RWPE2 (cell line): Measurements from ENCODE around the gene CALML6.

Experiments
- ATAC-seq: fragments of 200-7000 bp; cut with Tn5 transposase; 3 replicates; pipeline ENCODE4 v1.9.1; 2021; ENCODE audit warnings: low read depth
- DNase-seq: peaks from one replicate; pipeline ENCODE4 v3.0.0-alpha.2; 2020; ENCODE audit warnings: low spot score
- H3K27ac ChIP-seq: fragments of 450-650 bp; 2 replicates; pipeline ENCODE4 v1.5.1; 2017; ENCODE audit warnings: mild to moderate bottlenecking; ENCODE audit not compliant: poor library complexity, severe bottlenecking
- H3K27me3 ChIP-seq: fragments of 250-450 bp; sonication (Bioruptor Pico); 2 replicates; pipeline ENCODE4 v1.5.1; 2021; ENCODE audit warnings: mild to moderate bottlenecking, moderate library complexity; ENCODE audit not compliant: insufficient read depth, poor library complexity, severe bottlenecking
- H3K36me3 ChIP-seq: fragments of 250-450 bp; sonication (Bioruptor Pico); 2 replicates; pipeline ENCODE4 v1.5.1; 2020; ENCODE audit warnings: low read depth, mild to moderate bottlenecking, moderate library complexity
- H3K4me1 ChIP-seq: fragments of 250-450 bp; sonication (Bioruptor Pico); 2 replicates; pipeline ENCODE4 v1.5.1; 2021; ENCODE audit warnings: mild to moderate bottlenecking, moderate library complexity; ENCODE audit not compliant: insufficient read depth, poor library complexity, severe bottlenecking
- H3K4me3 ChIP-seq: fragments of 250-450 bp; sonication (Bioruptor Pico); 2 replicates; pipeline ENCODE4 v1.5.1; 2021; ENCODE audit warnings: mild to moderate bottlenecking, moderate library complexity; ENCODE audit not compliant: severe bottlenecking
- H3K9me3 ChIP-seq: fragments of 250-450 bp; sonication (Bioruptor Pico); 2 replicates; pipeline ENCODE4 v1.5.1; 2021; ENCODE audit warnings: mild to moderate bottlenecking, moderate library complexity; ENCODE audit not compliant: severe bottlenecking
- TF ChIP-seq, protein P1 (sequence below): fragments of 450-650 bp; IDR thresholded peaks from one replicate; pipeline ENCODE4 v1.5.1; 2017; ENCODE audit warnings: mild to moderate bottlenecking, moderate library complexity; ENCODE audit not compliant: poor library complexity, severe bottlenecking

The CALML6 gene

DNA sequence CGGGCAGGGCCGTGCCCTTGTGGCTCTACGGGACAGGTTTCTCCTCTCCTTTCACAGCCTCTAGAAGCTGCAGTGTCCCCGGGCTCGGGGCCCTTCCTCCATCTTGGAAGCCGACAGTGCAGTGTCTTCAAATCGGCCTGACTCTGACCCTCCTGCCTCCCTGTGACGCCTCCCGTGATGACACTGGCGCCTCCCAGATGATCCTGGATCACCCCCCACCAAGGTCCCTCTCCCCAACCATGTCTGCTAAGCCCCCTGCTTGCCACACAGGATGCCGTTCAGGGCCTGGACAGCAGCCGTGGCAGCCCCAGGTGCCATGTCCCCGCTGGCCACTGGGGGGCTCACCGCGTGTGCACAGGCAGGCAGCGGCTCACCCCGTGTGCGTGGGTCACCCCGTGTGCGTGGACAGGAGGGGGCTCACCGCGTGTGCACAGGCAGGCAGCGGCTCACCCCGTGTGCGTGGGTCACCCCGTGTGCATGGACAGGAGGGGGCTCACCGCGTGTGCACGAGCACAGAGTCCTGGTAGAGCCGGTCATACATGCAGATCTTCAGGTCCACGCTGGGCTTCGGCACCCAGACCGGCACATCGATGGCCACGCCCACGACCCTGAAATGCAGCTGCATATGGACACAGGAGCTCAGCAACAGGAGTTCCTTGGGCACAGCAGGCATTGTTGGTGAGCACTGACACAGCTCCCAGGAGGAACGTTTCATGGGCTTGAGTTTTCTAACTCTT lies 28.9 kb downstream of the CALML6 start:
- Histone ChIP-seq H3K27me3 (no peaks in the 10 kb centered on the region), H3K27ac (no peak overlapping the region), H3K9me3 (no peaks in the 10 kb centered on the region), H3K4me1 (no peaks in the 10 kb centered on the region), H3K36me3 (no peaks in the 10 kb centered on the region), H3K4me3 (no peak overlapping the region)
- ATAC-seq (peak; percentile 78), DNase-seq (no peak)
- TF ChIP-seq, protein P1, sequence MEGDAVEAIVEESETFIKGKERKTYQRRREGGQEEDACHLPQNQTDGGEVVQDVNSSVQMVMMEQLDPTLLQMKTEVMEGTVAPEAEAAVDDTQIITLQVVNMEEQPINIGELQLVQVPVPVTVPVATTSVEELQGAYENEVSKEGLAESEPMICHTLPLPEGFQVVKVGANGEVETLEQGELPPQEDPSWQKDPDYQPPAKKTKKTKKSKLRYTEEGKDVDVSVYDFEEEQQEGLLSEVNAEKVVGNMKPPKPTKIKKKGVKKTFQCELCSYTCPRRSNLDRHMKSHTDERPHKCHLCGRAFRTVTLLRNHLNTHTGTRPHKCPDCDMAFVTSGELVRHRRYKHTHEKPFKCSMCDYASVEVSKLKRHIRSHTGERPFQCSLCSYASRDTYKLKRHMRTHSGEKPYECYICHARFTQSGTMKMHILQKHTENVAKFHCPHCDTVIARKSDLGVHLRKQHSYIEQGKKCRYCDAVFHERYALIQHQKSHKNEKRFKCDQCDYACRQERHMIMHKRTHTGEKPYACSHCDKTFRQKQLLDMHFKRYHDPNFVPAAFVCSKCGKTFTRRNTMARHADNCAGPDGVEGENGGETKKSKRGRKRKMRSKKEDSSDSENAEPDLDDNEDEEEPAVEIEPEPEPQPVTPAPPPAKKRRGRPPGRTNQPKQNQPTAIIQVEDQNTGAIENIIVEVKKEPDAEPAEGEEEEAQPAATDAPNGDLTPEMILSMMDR: peak; percentile 78

DNA sequence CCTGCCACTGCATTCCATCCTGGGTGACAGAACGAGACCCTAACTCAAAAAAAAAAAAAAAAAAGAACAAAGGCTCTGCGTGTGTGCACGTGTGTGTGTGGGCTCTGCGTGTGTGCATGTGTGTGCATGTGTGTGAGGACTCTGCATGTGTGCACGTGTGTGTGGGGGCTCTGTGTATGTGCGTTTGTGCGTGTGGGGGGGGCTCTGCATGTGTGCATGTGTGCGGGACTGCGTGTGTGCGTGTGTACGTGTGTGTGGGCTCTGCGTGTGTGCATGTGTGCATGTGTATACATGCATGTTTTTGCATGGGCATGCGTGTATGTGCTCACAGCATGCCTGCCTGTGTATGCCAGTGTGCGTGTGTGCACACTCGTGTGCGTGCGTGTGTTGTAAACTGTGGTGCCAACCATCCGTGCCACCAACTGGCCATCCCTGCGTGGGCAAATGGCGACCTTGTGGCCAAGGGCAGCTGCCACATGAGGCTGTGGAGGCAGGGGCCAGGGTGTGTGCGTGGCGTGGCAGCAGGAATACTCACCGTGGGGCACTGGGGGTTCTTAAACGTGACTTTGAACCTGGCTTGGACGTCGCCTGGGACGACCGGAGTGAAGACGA lies 30.8 kb downstream of the CALML6 start:
- no peaks in the 10 kb centered on the region for H3K27me3 ChIP-seq
- no peak overlapping the region for H3K27ac ChIP-seq
- H3K4me1 ChIP-seq: no peaks in the 10 kb centered on the region
- H3K36me3 ChIP-seq: no peaks in the 10 kb centered on the region
- no peaks in the 10 kb centered on the region for H3K9me3 ChIP-seq
- H3K4me3 ChIP-seq: no peak overlapping the region
- TF ChIP-seq, protein P1: no peak
- DNase-seq: no peak
- ATAC-seq: no peak

DNA sequence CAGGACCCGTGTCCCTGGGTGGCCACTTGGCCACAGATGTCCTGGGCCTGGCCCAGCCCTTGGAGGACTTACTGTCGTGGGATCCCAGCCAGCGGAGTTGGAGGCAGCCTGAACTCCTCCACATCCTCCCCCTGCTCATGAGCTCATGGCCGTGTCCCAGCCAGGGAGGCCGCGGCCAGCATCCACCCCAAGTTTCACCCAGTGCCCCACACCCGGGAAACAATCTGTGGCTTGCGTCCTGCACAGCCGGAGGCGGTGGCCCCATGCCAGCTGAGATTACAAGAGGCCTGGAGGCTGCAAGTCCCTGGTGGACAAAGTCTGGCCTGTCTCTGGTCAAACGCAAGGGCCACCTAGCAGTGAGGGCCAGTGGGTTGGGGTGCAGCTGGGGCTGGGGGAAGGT lies 31.5 kb downstream of the CALML6 start:
- Histone ChIP-seq H3K4me1 (no peaks in the 10 kb centered on the region), H3K27ac (no peak overlapping the region), H3K4me3 (no peak overlapping the region), H3K9me3 (no peaks in the 10 kb centered on the region), H3K27me3 (no peaks in the 10 kb centered on the region), H3K36me3 (no peaks in the 10 kb centered on the region)
- ATAC-seq (no peak), DNase-seq (no peak)
- TF ChIP-seq, protein P1: no peak

DNA sequence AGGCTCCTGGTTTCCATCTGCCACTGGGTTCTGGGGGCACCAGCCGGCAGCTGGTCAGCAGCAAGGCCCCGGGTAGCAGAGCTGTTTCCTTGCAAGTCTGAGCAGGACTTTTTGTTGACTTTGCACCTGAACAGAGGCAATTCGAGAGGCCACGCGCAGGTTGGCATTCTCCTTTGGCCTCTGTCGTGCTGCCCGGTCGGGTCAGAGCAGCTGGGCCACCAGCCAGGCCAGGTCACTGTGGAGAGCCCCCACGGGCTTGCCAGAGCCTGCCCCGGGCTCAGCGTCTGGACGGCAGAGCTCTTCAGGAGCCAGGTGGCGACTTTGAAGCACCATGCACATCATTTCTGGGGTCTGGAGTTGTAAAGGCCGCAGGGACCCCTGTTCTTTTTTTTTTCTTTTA lies 32.4 kb downstream of the CALML6 start:
- H3K36me3 ChIP-seq: no peaks in the 10 kb centered on the region
- no peak overlapping the region for H3K4me3 ChIP-seq
- no peak overlapping the region for H3K27ac ChIP-seq
- no peaks in the 10 kb centered on the region for H3K4me1 ChIP-seq
- TF ChIP-seq, protein P1: no peak
- ATAC-seq (no peak; the same call in 1 of the 3 replicates), DNase-seq (no peak)
- no peaks in the 10 kb centered on the region for H3K9me3 ChIP-seq
- H3K27me3 ChIP-seq: no peaks in the 10 kb centered on the region

DNA sequence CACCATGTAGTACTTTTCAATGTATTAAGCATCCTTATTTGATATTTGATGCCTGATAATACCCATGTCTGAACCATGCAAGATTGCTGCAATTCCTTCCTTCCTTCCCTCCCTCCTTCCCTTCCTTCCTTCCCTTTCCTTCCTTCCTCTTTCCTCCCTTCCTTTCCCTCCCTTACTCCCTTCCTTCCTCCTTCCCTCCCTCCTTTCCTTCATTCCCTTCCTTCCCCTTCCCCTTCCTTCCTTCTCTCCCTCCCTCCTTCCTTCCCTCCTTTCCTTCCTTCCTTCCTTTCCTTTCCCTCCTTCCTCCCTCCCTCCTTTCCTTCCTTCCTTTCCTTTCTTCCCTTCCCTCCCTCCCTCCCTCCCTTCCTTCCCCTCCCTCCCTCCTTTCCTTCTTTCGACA lies 33.7 kb downstream of the CALML6 start:
- Histone ChIP-seq H3K4me3 (no peak overlapping the region), H3K36me3 (no peaks in the 10 kb centered on the region), H3K9me3 (no peaks in the 10 kb centered on the region), H3K4me1 (no peaks in the 10 kb centered on the region), H3K27ac (no peak overlapping the region), H3K27me3 (no peaks in the 10 kb centered on the region)
- DNase-seq: no peak
- TF ChIP-seq, protein P1: no peak
- no peak for ATAC-seq
